Measurements from ENCODE around the gene WDR54.
"Not testable (repeated sequence)": the region's sequence is repeated elsewhere in the genome, so short reads cannot be mapped to it uniquely, and the experiment has no call there.

The WDR54 gene

GRCh38 chr2:74406035-74406434 is 15.5 kb upstream of the WDR54 start:
- DNase-seq (ENCODE audit: low read depth): no peak

- no peak for DNase-seq (ENCODE audit: low read depth)
Measured at GRCh38 chr2:74407682-74408081, 13.8 kb upstream of the WDR54 start.

GRCh38 chr2:74413001-74413698 is 8.4 kb upstream of the WDR54 start:
- no peak for DNase-seq (ENCODE audit: low read depth)

- no peak for DNase-seq (ENCODE audit: low read depth)
Measured at GRCh38 chr2:74414441-74414840, 7.1 kb upstream of the WDR54 start.

GRCh38 chr2:74414881-74415761 is 6.4 kb upstream of the WDR54 start:
- no peak for DNase-seq (ENCODE audit: low read depth)

- DNase-seq (ENCODE audit: low read depth): no peak
Measured at GRCh38 chr2:74415762-74416395, 5.7 kb upstream of the WDR54 start.

- no peak for DNase-seq (ENCODE audit: low read depth)
Measured at GRCh38 chr2:74416778-74417177, 4.8 kb upstream of the WDR54 start.

- no peak for DNase-seq (ENCODE audit: low read depth)
Measured at GRCh38 chr2:74417197-74417596, 4.3 kb upstream of the WDR54 start.

- DNase-seq (ENCODE audit: low read depth): no peak
Measured at GRCh38 chr2:74417763-74418162, 3.8 kb upstream of the WDR54 start.

GRCh38 chr2:74418312-74418711 is 3.2 kb upstream of the WDR54 start:
- DNase-seq (ENCODE audit: low read depth): no peak

GRCh38 chr2:74419345-74419744 is 2.2 kb upstream of the WDR54 start:
- no peak for DNase-seq (ENCODE audit: low read depth)

GRCh38 chr2:74420006-74420405 is 1.5 kb upstream of the WDR54 start:
- no peak for DNase-seq (ENCODE audit: low read depth)

- not testable (repeated sequence) for DNase-seq (ENCODE audit: low read depth)
Measured at GRCh38 chr2:74420443-74421103, 957 bp upstream of the WDR54 start.

- DNase-seq (ENCODE audit: low read depth): no peak
Measured at GRCh38 chr2:74423231-74424095, 1.9 kb downstream of the WDR54 start.

GRCh38 chr2:74424139-74424992 is 2.8 kb downstream of the WDR54 start:
- no peak for DNase-seq (ENCODE audit: low read depth)

- DNase-seq (ENCODE audit: low read depth): no peak
Measured at GRCh38 chr2:74424995-74425406, 3.5 kb downstream of the WDR54 start.

GRCh38 chr2:74425523-74425922 is 4.0 kb downstream of the WDR54 start:
- no peak for DNase-seq (ENCODE audit: low read depth)

GRCh38 chr2:74426181-74426758 is 4.7 kb downstream of the WDR54 start:
- no peak for DNase-seq (ENCODE audit: low read depth)

- no peak for DNase-seq (ENCODE audit: low read depth)
Measured at GRCh38 chr2:74427551-74427950, 6.0 kb downstream of the WDR54 start.

GRCh38 chr2:74428675-74429074 is 7.1 kb downstream of the WDR54 start:
- no peak for DNase-seq (ENCODE audit: low read depth)

All from HS-5 (cell line).